Measurements from ENCODE around the gene ADGRF3.
A peak's percentile ranks its signal among the peaks of the same experiment; 100 is the strongest.
"Not testable (repeated sequence)": the region's sequence is repeated elsewhere in the genome, so short reads cannot be mapped to it uniquely, and the experiment has no call there.

ADGRF3 gene

DNA sequence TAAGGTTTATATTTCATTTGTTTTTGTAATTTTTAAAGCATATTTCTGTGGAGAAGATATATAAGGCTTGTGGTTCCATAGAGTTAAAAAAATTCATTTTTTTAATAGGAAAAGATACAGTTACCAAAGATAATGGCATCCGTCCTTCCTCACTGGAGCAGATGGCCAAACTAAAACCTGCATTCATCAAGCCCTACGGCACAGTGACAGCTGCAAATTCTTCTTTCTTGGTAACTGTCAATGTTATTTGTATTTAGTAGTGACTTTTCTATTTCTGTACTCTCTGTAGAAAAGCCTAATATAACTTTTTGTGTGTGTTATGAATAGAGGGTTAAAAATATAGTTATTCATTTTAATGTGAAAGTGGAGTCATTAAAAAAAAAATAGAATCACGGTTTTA, 66.7 kb downstream of the ADGRF3 start:
- no peak overlapping the region for H3K4me3 ChIP-seq (ENCODE audit: low read depth, low read length)
- no peak for DNase-seq (ENCODE audit: low read depth)
- TF ChIP-seq, protein P1, sequence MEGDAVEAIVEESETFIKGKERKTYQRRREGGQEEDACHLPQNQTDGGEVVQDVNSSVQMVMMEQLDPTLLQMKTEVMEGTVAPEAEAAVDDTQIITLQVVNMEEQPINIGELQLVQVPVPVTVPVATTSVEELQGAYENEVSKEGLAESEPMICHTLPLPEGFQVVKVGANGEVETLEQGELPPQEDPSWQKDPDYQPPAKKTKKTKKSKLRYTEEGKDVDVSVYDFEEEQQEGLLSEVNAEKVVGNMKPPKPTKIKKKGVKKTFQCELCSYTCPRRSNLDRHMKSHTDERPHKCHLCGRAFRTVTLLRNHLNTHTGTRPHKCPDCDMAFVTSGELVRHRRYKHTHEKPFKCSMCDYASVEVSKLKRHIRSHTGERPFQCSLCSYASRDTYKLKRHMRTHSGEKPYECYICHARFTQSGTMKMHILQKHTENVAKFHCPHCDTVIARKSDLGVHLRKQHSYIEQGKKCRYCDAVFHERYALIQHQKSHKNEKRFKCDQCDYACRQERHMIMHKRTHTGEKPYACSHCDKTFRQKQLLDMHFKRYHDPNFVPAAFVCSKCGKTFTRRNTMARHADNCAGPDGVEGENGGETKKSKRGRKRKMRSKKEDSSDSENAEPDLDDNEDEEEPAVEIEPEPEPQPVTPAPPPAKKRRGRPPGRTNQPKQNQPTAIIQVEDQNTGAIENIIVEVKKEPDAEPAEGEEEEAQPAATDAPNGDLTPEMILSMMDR (conservative IDR thresholded peaks at IDR 0.05; ENCODE audit: low read depth, low read length): no peak

DNA sequence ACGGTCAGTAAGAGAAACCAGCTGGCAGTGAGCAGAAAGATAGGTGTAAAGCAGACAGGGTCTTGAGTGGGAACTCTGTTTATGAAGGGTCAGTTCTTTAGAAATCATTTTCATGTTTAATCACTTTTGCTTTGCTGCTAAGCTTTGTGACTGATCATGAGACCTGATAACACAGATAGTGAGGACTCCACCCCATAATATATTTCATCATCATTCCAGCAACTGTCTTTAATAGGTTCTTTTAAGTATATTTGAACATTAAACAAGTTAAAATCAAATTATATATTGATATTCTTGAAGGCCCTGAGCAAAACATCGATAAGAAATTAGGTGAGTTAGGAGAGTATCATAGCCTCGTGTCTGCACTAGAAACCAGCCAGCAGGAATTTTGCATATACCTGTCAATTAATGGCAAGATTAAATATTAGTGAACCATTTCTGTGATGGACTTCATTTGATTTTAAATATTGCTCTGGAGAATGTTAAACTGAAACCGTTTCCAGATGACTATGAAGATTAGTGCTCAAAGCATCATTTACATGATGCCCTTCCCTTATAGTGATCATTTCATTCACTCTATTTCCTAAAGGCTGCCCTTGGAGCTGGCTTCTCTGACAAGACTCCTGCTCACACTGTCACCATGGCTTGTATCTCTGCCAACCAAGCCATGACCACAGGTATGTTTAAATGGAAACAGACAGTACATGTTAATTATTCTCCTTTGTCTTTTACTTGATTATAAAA, 69.9 kb downstream of the ADGRF3 start:
- no peak for DNase-seq (ENCODE audit: low read depth)
- no peak overlapping the region for H3K4me3 ChIP-seq (ENCODE audit: low read depth, low read length)
- TF ChIP-seq, protein P1 (conservative IDR thresholded peaks at IDR 0.05; ENCODE audit: low read depth, low read length): no peak

DNA sequence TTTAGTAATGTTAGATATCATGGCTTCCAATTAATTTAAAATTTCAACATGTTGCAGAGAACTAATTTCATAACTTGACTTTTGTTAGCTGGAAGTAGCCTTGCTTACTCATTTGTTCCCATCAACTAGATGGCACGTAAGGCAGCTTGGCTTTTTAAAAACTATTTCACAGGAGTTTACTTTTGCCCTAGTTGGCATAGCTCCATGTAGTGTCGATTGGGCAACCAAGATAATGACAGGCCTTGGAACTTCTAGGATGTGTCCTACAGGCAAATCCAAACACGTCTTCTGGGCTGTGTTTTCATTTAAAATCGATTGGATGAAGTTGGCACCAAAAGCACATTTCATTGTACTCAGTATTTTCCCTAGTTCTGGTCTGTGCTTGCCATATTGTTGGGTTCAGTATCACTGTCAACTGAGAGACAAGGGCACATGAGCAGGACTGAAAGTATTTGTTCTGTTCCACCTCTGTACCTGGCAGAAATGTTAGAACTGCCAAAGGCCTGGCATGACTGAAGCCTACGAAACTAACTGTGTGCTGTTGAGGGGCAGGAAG, 72.5 kb downstream of the ADGRF3 start:
- H3K4me3 ChIP-seq (ENCODE audit: low read depth, low read length): no peak overlapping the region
- peak; percentile 97 for DNase-seq (ENCODE audit: low read depth)
- TF ChIP-seq, protein P1 (conservative IDR thresholded peaks at IDR 0.05; ENCODE audit: low read depth, low read length): no peak

DNA sequence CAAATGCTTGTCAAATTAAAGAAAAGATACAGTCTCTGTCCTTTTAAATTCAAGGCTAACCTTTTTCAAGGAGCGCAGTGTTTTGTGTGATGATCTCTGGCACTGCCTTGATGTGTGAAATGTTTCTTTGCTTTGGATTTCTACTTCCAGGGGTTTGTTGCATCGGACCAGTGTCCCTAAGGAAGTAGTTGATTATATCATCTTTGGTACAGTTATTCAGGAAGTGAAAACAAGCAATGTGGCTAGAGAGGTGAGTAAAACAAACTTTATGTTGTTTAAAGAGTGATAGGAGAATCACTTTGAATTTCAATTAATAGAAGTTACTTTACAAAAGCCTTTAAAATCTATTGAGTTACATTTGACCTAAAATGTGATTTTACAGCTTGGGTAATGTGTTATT, 73.1 kb downstream of the ADGRF3 start:
- TF ChIP-seq, protein P1 (conservative IDR thresholded peaks at IDR 0.05; ENCODE audit: low read depth, low read length): no peak
- no peak for DNase-seq (ENCODE audit: low read depth)
- H3K4me3 ChIP-seq (ENCODE audit: low read depth, low read length): no peak overlapping the region

DNA sequence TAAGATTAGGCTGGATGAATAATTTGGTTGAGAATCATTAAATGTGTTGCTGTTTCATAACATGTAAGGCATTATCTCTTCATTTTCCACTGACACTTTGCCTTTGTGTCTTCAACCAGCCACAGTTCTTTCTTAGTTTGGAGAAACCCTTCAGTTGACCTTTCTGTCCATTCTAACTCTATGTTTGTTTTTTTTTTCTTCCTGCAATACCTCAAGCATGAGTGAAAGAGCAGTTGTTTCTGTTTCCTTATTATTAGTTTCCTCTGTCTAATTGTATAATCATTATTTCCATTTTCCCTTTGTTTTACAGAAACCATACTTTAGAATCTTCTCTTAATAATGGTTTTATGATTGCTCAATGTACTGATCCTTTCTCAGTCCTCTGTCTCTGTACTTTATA, 76.2 kb downstream of the ADGRF3 start:
- no peak overlapping the region for H3K4me3 ChIP-seq (ENCODE audit: low read depth, low read length)
- DNase-seq (ENCODE audit: low read depth): peak; percentile 28
- TF ChIP-seq, protein P1 (conservative IDR thresholded peaks at IDR 0.05; ENCODE audit: low read depth, low read length): no peak

DNA sequence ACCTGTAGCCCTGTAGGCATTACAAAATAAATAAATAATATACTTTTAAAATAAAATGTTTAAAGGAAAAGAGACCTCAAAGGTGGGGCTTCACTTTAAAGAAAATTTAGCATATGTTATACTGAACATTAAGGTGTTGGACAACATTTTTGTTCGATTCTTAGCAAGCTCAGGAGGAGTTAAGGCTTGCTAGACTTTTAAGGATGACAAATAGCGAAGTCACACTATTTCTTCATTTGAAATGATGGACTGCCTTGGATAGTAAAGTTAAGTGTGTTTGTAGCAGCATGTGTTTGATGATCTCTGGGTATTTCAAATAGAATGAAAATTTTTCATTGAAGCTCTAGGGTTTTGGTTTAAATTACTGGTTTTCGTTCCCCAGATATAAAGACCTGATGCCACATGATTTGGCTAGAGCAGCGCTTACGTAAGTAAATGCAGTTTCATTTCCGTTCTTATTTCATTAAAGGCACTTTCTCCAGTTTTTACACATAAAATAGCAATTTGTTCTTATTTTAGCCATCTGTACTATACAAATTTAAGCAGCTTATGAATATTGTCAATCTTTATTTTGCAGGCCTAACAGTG, 76.9 kb downstream of the ADGRF3 start:
- no peak overlapping the region for H3K4me3 ChIP-seq (ENCODE audit: low read depth, low read length)
- DNase-seq (ENCODE audit: low read depth): no peak
- TF ChIP-seq, protein P1 (conservative IDR thresholded peaks at IDR 0.05; ENCODE audit: low read depth, low read length): no peak

DNA sequence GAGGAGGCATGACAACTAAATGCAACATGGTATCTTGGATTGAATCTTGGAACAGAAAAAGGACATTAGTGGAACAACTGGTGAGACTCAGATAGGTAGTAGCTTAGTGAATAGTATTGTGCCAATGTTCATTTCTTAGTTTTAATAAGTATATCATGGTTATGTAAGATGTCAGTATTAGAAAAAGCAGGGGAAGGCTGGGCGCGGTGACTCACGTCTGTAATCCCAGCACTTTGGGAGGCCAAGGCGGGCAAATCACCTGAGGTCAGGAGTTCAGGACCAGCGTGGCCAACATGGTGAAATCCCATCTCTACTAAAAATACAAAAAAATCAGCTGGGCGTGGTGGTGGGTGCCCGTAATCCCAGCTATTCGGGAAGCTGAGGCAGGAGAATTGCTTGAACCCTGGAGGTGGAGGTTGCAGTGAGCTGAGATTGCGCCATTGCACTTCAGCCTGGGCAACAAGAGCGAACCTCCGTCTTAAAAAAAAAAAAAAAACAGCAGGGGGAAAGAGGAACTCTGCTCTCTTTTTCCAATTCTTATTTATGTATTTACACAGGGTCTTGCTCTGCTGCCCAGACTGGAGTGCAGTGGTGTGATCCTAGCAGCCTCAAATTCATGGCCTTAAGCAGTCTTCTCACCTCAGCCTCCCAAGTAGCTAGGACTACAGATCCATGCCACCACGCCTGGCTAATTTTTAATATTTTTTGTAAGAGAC, 77.8 kb downstream of the ADGRF3 start:
- not testable (repeated sequence) for DNase-seq (ENCODE audit: low read depth); H3K4me3 ChIP-seq (ENCODE audit: low read depth, low read length)

Measured in choroid plexus epithelial cell (primary cell).